ES-I3 (cell line): ENCODE measurements around the gene IL5.

Experiments
- H3K36me3 ChIP-seq: 2 replicates; pipeline ENCODE4 v1.6.1; 2013; ENCODE audit warnings: mild to moderate bottlenecking, low read length, control low read depth, moderate library complexity; ENCODE audit not compliant: insufficient read depth
- H3K4me1 ChIP-seq: 2 replicates; pipeline ENCODE4 v1.6.1; 2013; ENCODE audit warnings: mild to moderate bottlenecking, control low read depth, low read length; ENCODE audit not compliant: insufficient read depth
- H3K9ac ChIP-seq: 2 replicates; pipeline ENCODE4 v1.6.1; 2013; ENCODE audit warnings: low read depth, mild to moderate bottlenecking, low read length, moderate library complexity
- H3K9me3 ChIP-seq: 2 replicates; pipeline ENCODE4 v1.6.1; 2013; ENCODE audit warnings: mild to moderate bottlenecking, low read length, moderate library complexity; ENCODE audit not compliant: control insufficient read depth, insufficient read depth

The IL5 gene

DNA sequence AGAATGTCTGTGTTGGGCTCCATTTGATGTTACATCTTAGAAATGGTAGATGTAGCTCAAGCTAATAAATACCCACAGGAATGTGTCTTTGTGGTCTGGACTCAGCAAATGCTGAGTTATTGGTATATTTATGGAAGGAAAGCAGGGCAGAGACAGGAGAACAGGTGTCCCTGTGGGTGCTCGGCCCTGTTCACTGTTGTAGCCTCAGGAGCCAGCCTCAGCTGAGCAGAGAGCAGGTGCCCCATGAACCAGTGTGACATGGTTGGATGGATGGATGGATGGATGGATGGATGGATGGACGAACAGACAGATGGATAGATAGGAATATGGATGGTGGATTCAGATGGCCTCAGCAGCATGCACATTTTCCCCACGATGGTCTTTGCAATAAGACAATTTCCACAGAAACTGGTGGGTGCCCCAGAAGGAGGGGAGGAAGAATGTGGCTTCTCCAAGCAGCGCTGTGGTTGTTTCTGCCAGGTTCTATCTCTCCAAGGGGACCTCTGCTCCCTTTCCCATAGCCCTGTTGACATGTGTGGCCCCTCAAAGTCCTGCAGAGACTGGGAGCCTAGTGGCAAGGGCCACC lies 44.5 kb downstream of the IL5 start:
- no peaks in the 10 kb centered on the region for H3K36me3 ChIP-seq
- peaks cover 5% of the 10 kb centered on the region; the same call in 1 of the 2 replicates for H3K4me1 ChIP-seq
- no peak overlapping the region for H3K9ac ChIP-seq

GRCh38 chr5:132498152-132498551 lies 45.2 kb downstream of the IL5 start:
- no peak overlapping the region for H3K9ac ChIP-seq

More for the DNA sequence above, 44.5 kb downstream of the IL5 start:
- no peaks in the 10 kb centered on the region for H3K9me3 ChIP-seq

DNA sequence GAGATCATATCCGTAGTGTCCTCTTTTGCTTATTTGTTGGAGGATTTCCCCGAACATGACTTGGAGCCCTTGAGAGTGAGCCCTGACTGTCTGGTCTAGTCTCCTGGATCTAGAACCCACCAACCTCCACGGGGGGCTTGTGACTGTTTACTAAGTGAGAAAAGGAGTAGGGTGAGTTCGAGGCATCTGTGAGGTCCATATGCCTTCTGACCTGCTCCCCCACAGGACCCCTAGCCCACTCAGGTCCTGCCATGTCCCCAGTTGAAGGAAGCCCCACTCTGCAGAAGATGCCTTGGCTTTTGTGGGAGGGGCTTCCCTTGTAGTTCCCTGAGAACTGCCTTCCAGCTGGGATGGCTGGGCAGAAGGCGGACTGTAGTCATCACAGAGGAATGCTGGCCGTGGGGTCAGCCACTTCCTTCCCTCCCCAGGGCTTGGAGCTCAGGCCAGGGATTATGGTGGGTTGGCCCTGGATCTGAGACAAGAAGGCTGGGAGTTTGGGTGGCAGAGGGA lies 45.8 kb downstream of the IL5 start:
- Histone ChIP-seq H3K36me3 (no peaks in the 10 kb centered on the region), H3K9ac (peak overlapping the region; percentile 96), H3K9me3 (no peaks in the 10 kb centered on the region), H3K4me1 (peaks cover 5% of the 10 kb centered on the region; the same call in 1 of the 2 replicates)

More at GRCh38 chr5:132498152-132498551, 45.2 kb downstream of the IL5 start:
- Histone ChIP-seq H3K9me3 (no peaks in the 10 kb centered on the region), H3K36me3 (no peaks in the 10 kb centered on the region), H3K4me1 (peaks cover 5% of the 10 kb centered on the region; the same call in 1 of the 2 replicates)

DNA sequence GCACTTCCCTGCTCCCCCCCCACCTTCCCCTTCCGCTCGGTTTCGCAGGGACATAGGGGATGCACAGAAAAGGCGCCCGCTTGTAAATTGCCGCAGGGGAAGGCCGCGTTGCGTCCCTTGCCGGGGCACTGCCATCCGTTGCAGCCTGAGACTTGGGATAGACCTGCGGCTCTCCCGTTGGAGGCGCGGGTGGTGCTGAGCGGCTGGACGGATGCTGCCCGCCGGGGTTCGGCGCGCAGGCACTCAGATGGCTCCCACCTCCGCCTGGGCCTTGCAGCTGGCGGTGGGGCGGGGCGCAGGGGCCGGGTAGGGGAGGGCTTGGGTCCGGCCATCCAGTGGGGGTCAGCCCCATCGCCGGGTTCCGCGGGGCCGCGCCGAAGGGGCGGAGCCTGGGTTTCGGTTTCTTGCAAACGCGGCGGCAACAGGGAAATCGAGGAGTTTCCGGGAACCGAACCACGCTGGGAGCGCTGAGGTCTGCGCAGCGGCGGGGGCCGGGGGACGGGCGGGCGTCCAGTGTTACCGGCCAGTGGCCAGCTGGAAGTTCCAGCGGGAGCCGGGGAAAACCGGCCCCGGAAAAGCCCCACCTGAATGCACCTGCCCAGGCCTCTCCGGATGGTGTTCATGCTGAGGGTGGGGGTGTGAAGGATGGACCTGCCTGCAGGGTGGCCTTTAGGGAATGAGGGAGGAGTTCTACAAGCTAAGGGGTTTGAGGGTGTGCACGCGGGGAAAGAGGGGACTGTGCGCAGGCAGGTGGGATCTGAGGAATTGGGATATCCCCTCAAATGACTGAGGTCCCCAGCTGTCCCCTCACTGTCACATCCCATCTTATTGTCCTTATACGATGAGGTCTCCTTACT lies 46.5 kb downstream of the IL5 start:
- peaks cover 10% of the 10 kb centered on the region for H3K4me1 ChIP-seq
- H3K9me3 ChIP-seq, result no peaks in the 10 kb centered on the region
- peak overlapping the region; percentile 96 for H3K9ac ChIP-seq
- no peaks in the 10 kb centered on the region for H3K36me3 ChIP-seq

GRCh38 chr5:132496191-132496630 lies 47.1 kb downstream of the IL5 start:
- H3K9me3 ChIP-seq, result no peaks in the 10 kb centered on the region
- peak overlapping the region; percentile 96 for H3K9ac ChIP-seq
- H3K36me3 ChIP-seq, result no peaks in the 10 kb centered on the region
- H3K4me1 ChIP-seq, result peaks cover 16% of the 10 kb centered on the region

DNA sequence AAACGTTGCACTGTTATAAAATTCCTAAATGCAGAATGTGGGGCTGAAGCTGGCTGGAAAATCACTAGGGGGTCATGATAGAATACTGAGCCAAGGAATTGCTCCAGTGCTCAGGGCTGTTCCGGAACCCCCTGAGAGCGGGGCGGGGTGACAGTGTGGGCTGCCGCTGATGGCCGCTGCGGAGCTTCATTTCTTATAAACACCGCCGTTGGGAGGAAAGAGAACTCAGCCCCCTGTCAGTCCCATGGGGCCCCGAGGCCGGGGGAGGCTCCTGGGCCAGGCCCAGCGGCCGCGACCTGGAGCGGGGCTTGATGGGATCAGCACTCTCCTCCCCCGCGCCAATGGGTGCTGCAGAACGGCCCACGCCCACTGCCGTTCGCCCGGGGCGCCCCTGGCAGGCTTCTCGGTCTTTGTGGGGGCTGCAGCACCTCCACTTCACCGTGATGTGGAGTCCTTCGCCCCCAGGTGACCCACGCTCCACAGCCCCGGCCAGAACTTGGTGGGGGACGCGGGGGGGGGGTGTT lies 47.6 kb downstream of the IL5 start:
- peak overlapping the region; percentile 50 for H3K9ac ChIP-seq
- peaks cover 16% of the 10 kb centered on the region for H3K4me1 ChIP-seq
- no peaks in the 10 kb centered on the region for H3K9me3 ChIP-seq
- no peaks in the 10 kb centered on the region for H3K36me3 ChIP-seq

DNA sequence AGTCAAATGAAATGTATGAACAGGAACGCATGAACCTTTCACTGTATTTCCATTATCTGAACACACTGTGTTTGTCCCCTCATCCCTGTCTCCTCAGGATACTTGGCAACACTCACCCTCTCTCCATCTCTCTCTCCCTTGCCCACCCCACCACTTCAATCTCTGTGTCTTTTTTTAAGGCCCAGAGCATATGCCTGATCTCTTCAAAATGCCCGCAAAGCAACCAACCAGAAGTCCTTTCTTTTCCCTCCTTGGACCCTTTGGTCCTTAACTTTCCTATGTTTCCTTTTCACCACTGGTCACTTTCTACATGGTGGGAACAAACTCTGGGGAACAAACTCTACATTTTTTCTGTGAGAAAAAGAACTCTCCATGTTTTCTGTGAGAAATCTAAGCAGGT lies 49.5 kb downstream of the IL5 start:
- no peak overlapping the region for H3K9ac ChIP-seq
- no peaks in the 10 kb centered on the region for H3K36me3 ChIP-seq
- H3K9me3 ChIP-seq, result no peaks in the 10 kb centered on the region
- peaks cover 16% of the 10 kb centered on the region for H3K4me1 ChIP-seq

- Histone ChIP-seq H3K36me3 (no peaks in the 10 kb centered on the region), H3K9me3 (no peaks in the 10 kb centered on the region), H3K4me1 (peaks cover 16% of the 10 kb centered on the region), H3K9ac (no peak overlapping the region)
These were observed 50.1 kb downstream of the IL5 start for GRCh38 chr5:132493241-132493640.

GRCh38 chr5:132492386-132493125 lies 50.8 kb downstream of the IL5 start:
- Histone ChIP-seq H3K36me3 (peaks cover under 1% of the 10 kb centered on the region; the same call in 1 of the 2 replicates), H3K4me1 (peaks cover 16% of the 10 kb centered on the region)

More at GRCh38 chr5:132492386-132493125, 50.8 kb downstream of the IL5 start:
- Histone ChIP-seq H3K9me3 (no peaks in the 10 kb centered on the region), H3K9ac (no peak overlapping the region)
